ENCODE results near the gene DUSP12.

DUSP12 gene

GRCh38 chr1:161707503-161707902, 42.1 kb upstream of the DUSP12 start:
- H3K4me1 ChIP-seq (ENCODE audit: control insufficient read depth in 1 of 2, insufficient read depth in 1 of 2, low read depth in 1 of 2, low read length in 1 of 2) = no peaks in the 10 kb centered on the region
- H3K4me3 ChIP-seq (ENCODE audit: low read depth in 1 of 2, low read length in 1 of 2) = no peak overlapping the region
- no peak for TF ChIP-seq CTCF (IDR thresholded peaks at IDR 0.05)
- H3K27ac ChIP-seq = no peak overlapping the region
- H3K9me3 ChIP-seq = no peaks in the 10 kb centered on the region
- peaks cover 23% of the 10 kb centered on the region for H3K27me3 ChIP-seq
- H3K36me3 ChIP-seq = no peaks in the 10 kb centered on the region

GRCh38 chr1:161709373-161709772, 40.2 kb upstream of the DUSP12 start:
- H3K27me3 ChIP-seq = peaks cover 17% of the 10 kb centered on the region
- H3K36me3 ChIP-seq = no peaks in the 10 kb centered on the region
- H3K4me3 ChIP-seq (ENCODE audit: low read depth in 1 of 2, low read length in 1 of 2) = no peak overlapping the region
- no peaks in the 10 kb centered on the region for H3K9me3 ChIP-seq
- H3K27ac ChIP-seq = no peak overlapping the region
- no peaks in the 10 kb centered on the region for H3K4me1 ChIP-seq (ENCODE audit: control insufficient read depth in 1 of 2, insufficient read depth in 1 of 2, low read depth in 1 of 2, low read length in 1 of 2)
- no peak for TF ChIP-seq CTCF (IDR thresholded peaks at IDR 0.05)

GRCh38 chr1:161710560-161710959, 39.0 kb upstream of the DUSP12 start:
- Histone ChIP-seq H3K27ac (no peak overlapping the region), H3K27me3 (peaks cover 27% of the 10 kb centered on the region), H3K9me3 (no peaks in the 10 kb centered on the region), H3K4me1 (ENCODE audit: control insufficient read depth in 1 of 2, insufficient read depth in 1 of 2, low read depth in 1 of 2, low read length in 1 of 2) (no peaks in the 10 kb centered on the region), H3K36me3 (no peaks in the 10 kb centered on the region), H3K4me3 (ENCODE audit: low read depth in 1 of 2, low read length in 1 of 2) (no peak overlapping the region)
- no peak for TF ChIP-seq CTCF (IDR thresholded peaks at IDR 0.05)

- Histone ChIP-seq H3K27me3 (peaks cover 67% of the 10 kb centered on the region), H3K4me3 (ENCODE audit: low read depth in 1 of 2, low read length in 1 of 2) (no peak overlapping the region), H3K36me3 (no peaks in the 10 kb centered on the region), H3K4me1 (ENCODE audit: control insufficient read depth in 1 of 2, insufficient read depth in 1 of 2, low read depth in 1 of 2, low read length in 1 of 2) (no peaks in the 10 kb centered on the region), H3K9me3 (no peaks in the 10 kb centered on the region), H3K27ac (no peak overlapping the region)
- no peak for TF ChIP-seq CTCF (IDR thresholded peaks at IDR 0.05)
Observed at GRCh38 chr1:161718559-161719324, 30.8 kb upstream of the DUSP12 start.

GRCh38 chr1:161719325-161719611, 30.3 kb upstream of the DUSP12 start:
- H3K4me3 ChIP-seq (ENCODE audit: low read depth in 1 of 2, low read length in 1 of 2) = no peak overlapping the region
- H3K36me3 ChIP-seq = no peaks in the 10 kb centered on the region

More at GRCh38 chr1:161719325-161719611, 30.3 kb upstream of the DUSP12 start:
- H3K27me3 ChIP-seq = peaks cover 70% of the 10 kb centered on the region
- no peak for TF ChIP-seq CTCF (IDR thresholded peaks at IDR 0.05)
- H3K27ac ChIP-seq = no peak overlapping the region
- no peaks in the 10 kb centered on the region for H3K9me3 ChIP-seq
- no peaks in the 10 kb centered on the region for H3K4me1 ChIP-seq (ENCODE audit: control insufficient read depth in 1 of 2, insufficient read depth in 1 of 2, low read depth in 1 of 2, low read length in 1 of 2)

Measured in neutrophil (primary cell).